K562 (cell line): ENCODE data around the gene CERS1. TPM values are rescaled to one million over a fixed set of nuclear protein-coding genes. Genes with fewer than 3 reads are reported as not detected.

ENCODE experiments used
- BRCA1 ChIP-seq, 2 experiments: fragments of 450-650 bp in 1 of 2; sonication (generic) in 1 of 2; formaldehyde crosslinking in 1 of 2; IDR thresholded peaks; 2 replicates each; pipeline versions ENCODE4 v1.5.0 to v1.6.1; 2017 to 2020; ENCODE audit warnings: mild to moderate bottlenecking in 1 of 2, missing genetic modification reagents in 1 of 2
- CHD7 ChIP-seq: fragments of 200-600 bp; sonication (generic); IDR thresholded peaks from one replicate; pipeline ENCODE4 v1.6.1; 2012; ENCODE audit warnings: mild to moderate bottlenecking, low read depth, low read length, inconsistent platforms
- EGR1 ChIP-seq: fragments of 450-650 bp; conservative IDR thresholded peaks from 2 replicates; pipeline ENCODE4 v1.6.1; 2017; ENCODE audit warnings: mild to moderate bottlenecking
- FOSL1 ChIP-seq: fragments of 200-800 bp; sonication (Bioruptor generic); conservative IDR thresholded peaks from 2 replicates; pipeline ENCODE4 v1.6.1; 2016; ENCODE audit warnings: missing genetic modification characterization, missing compliant biosample characterization
- HCFC1 ChIP-seq: IDR thresholded peaks from 2 replicates; pipeline ENCODE4 v1.6.1; 2012; ENCODE audit warnings: low read depth, low read length, improper control_type of control experiment
- HDAC6 ChIP-seq: IDR thresholded peaks from 2 replicates; pipeline ENCODE4 v1.6.1; 2012; ENCODE audit warnings: low read depth, mild to moderate bottlenecking, control low read depth, inconsistent platforms, low read length, moderate library complexity
- NR0B1 ChIP-seq: fragments of 450-650 bp; IDR thresholded peaks from one replicate; pipeline ENCODE4 v1.6.1; 2018; ENCODE audit warnings: mild to moderate bottlenecking, moderate library complexity; ENCODE audit not compliant: partially characterized antibody
- PRMT5 ChIP-seq: sonication (generic); formaldehyde crosslinking; IDR thresholded peaks from 2 replicates; pipeline ENCODE4 v1.5.0; 2020; ENCODE audit warnings: missing genetic modification reagents
- SREBF1 ChIP-seq: fragments of 150-350 bp; IDR thresholded peaks from 2 replicates; pipeline ENCODE4 v1.6.1; 2014; ENCODE audit warnings: antibody characterized with exemption, low read depth, low read length, borderline replicate concordance
- ZNF217 ChIP-seq: sonication (generic); formaldehyde crosslinking; IDR thresholded peaks from 2 replicates; pipeline ENCODE4 v1.8.0; 2022; ENCODE audit warnings: mild to moderate bottlenecking, missing genetic modification reagents
- polyA plus RNA-seq, 8 experiments: library from polyadenylated mRNA; depleted of rRNA in 4 of 8; stranded (reverse) in 5 of 8; unstranded in 3 of 8; fragments of >200 nt; fragmentation: Nextera tagmentation in 2 of 8; fragmentation: Illumina TruSeq in 1 of 8; extraction: Ambion mirVana in 2 of 8; extraction: Trizol in 1 of 8; gene quantifications; 2 replicates each; pipeline versions ENCODE4 v1.2.1 to v1.2.3, GENCODE V29; 2011 to 2014; ENCODE audit warnings: inconsistent platforms in 1 of 8, missing spikeins in 1 of 8
- total RNA-seq, 7 experiments: library from RNA; depleted of rRNA in 6 of 7; stranded (reverse); fragments of >200 nt in 6 of 7; fragmentation: Illumina TruSeq in 2 of 7; extraction: Trizol in 2 of 7; gene quantifications; 2 replicates each; pipeline versions ENCODE4 v1.2.1 to v1.2.3, GENCODE V29; 2011 to 2021; ENCODE audit warnings: low replicate concordance in 1 of 7

The CERS1 gene
- total and polyA plus RNA-seq, 9 of the 15 experiments (the other 6 are each of a cell fraction or from before 2014, with no cell fraction given): 0.33 to 1.5 (median 0.86) TPM; not detected in 2

- TF ChIP-seq BRCA1 (IDR thresholded peaks at IDR 0.05) (no peak), BRCA1 (CRISPR knock-in tag; IDR thresholded peaks at IDR 0.05) (no peak), PRMT5 (CRISPR knock-in tag) (peak; percentile 70; the same call in 1 of the 2 replicates), EGR1 (no peak), NR0B1 (no peak), HDAC6 (no peak), SREBF1 (no peak), CHD7 (no peak), HCFC1 (peak; percentile 55), FOSL1 (tag) (no peak), ZNF217 (CRISPR knock-in tag) (no peak)
These were observed 64.2 kb downstream of the CERS1 start, which contains the start of gene UPF1 (continued) for GRCh38 chr19:18831524-18832305.
